HepG2 (cell line): Measurements from ENCODE around the gene PDGFD. TPM values are rescaled to one million over a fixed set of nuclear protein-coding genes. Genes with fewer than 3 reads are reported as not detected.

Source experiments
- ATAC-seq: fragments of 200-7000 bp; cut with Tn5 transposase; 3 replicates; pipeline ENCODE4 v1.9.1; 2020; ENCODE audit warnings: mild to moderate bottlenecking, moderate library complexity
- BruUV-seq: library from RNA; stranded (reverse); fragments of 400-500 nt; replicated peaks from 2 replicates; lab custom pipeline; 2021; lab: Mats Ljungman, UMichigan
- CTCF ChIA-PET: fragments of 300-600 bp; formaldehyde crosslinking; extraction: SDS; loops from one replicate; lab custom pipeline; 2021; ENCODE audit warnings: low total read pairs, inconsistent platforms, low intra/inter-chr PET ratio; lab: Yijun Ruan, JAX
- POLR2A ChIA-PET: fragments of 350-600 bp; sonication (Branson Sonifier 250); formaldehyde crosslinking; loops from one replicate; lab custom pipeline; 2020; ENCODE audit warnings: antibody characterized with exemption, inconsistent platforms; lab: Yijun Ruan, JAX
- DNase-seq: peaks from one replicate; pipeline ENCODE4 v3.0.0-alpha.2; 2015; ENCODE audit warnings: low spot score
- FAIRE-seq: peaks from 3 replicates; lab custom pipeline; 2011; peaks lifted over from hg19 to GRCh38; lab: Jason Lieb, UNC
- H2AFZ ChIP-seq: one replicate; pipeline ENCODE4 v1.6.1; 2011; ENCODE audit warnings: low read length, inconsistent platforms
- H3K27ac ChIP-seq: fragments of 300-600 bp; 3 replicates; pipeline ENCODE4 v1.8.0; 2011; ENCODE audit warnings: mixed run types, mild to moderate bottlenecking, mixed read lengths, low read length, inconsistent platforms; ENCODE audit not compliant: insufficient read depth; ENCODE audit errors: extremely low read length
- H3K27me3 ChIP-seq, 2 experiments: fragments of 200-600 bp in 1 of 2; 2 replicates in 1 of 2; 3 replicates in 1 of 2; pipeline versions ENCODE4 v1.6.0 to v1.8.0; 2011; ENCODE audit warnings: low read length in 2 of 2, mild to moderate bottlenecking in 2 of 2, moderate library complexity in 2 of 2, inconsistent platforms in 1 of 2; ENCODE audit not compliant: insufficient read depth in 2 of 2, control insufficient read depth in 1 of 2
- H3K36me3 ChIP-seq, 2 experiments: fragments of 200-600 bp in 1 of 2; replicated peaks in 1 of 2; 2 replicates in 1 of 2; 3 replicates in 1 of 2; pipeline versions ENCODE4 v1.5.1 to v1.8.0; 2011; ENCODE audit warnings: low read length in 2 of 2, inconsistent platforms in 1 of 2; ENCODE audit not compliant: insufficient read depth in 2 of 2, control insufficient read depth in 1 of 2
- H3K4me1 ChIP-seq: 2 replicates; pipeline ENCODE4 v1.5.1; 2012; ENCODE audit warnings: low read length, inconsistent platforms; ENCODE audit not compliant: insufficient read depth
- H3K4me2 ChIP-seq: 2 replicates; pipeline ENCODE4 v1.6.0; 2011; ENCODE audit warnings: low read depth, low read length, inconsistent platforms
- H3K4me3 ChIP-seq, 3 experiments: fragments of 200-600 bp in 1 of 3; sonication (generic), shearing (Covaris generic) in 1 of 3; replicated peaks in 1 of 3; 2 replicates each; pipeline ENCODE4 v1.5.1; 2011 to 2016; ENCODE audit warnings: low read length in 3 of 3, inconsistent platforms in 2 of 3, low read depth in 2 of 3, mild to moderate bottlenecking in 2 of 3, control low read depth in 1 of 3, mixed read lengths in 1 of 3; ENCODE audit not compliant: insufficient read depth in 1 of 3
- H3K79me2 ChIP-seq: one replicate; pipeline ENCODE4 v1.6.1; 2011; ENCODE audit warnings: low read length, inconsistent platforms; ENCODE audit not compliant: insufficient read depth
- H3K9ac ChIP-seq: 2 replicates; pipeline ENCODE4 v1.6.0; 2011; ENCODE audit warnings: mild to moderate bottlenecking, low read depth, low read length, inconsistent platforms; ENCODE audit not compliant: insufficient read depth
- H3K9me3 ChIP-seq: 2 replicates; pipeline ENCODE4 v1.5.1; 2012; ENCODE audit warnings: mild to moderate bottlenecking, low read length
- H4K20me1 ChIP-seq: 2 replicates; pipeline ENCODE4 v1.6.0; 2011; ENCODE audit warnings: inconsistent platforms, mild to moderate bottlenecking, low read length, moderate library complexity; ENCODE audit not compliant: insufficient read depth
- CEBPB ChIP-seq: IDR thresholded peaks from 2 replicates; pipeline ENCODE4 v1.6.1; 2011; ENCODE audit warnings: low read depth, low read length, improper control_type of control experiment, borderline replicate concordance
- ELF1 ChIP-seq: sonication (generic); formaldehyde crosslinking; IDR thresholded peaks from 2 replicates; pipeline ENCODE4 v1.4.0; 2020; ENCODE audit warnings: missing genetic modification reagents
- ZNF136 ChIP-seq: sonication (generic); formaldehyde crosslinking; IDR thresholded peaks from 2 replicates; pipeline ENCODE4 v1.8.1; 2022; ENCODE audit warnings: low read depth, mild to moderate bottlenecking, moderate library complexity, missing genetic modification reagents
- ZNF280D ChIP-seq: sonication (generic); formaldehyde crosslinking; IDR thresholded peaks from 2 replicates; pipeline ENCODE4 v1.5.1; 2020; ENCODE audit warnings: mild to moderate bottlenecking, missing genetic modification reagents
- ZNF615 ChIP-seq: sonication (generic); formaldehyde crosslinking; IDR thresholded peaks from 2 replicates; pipeline ENCODE4 v1.5.0; 2020; ENCODE audit warnings: mild to moderate bottlenecking, missing genetic modification reagents, borderline replicate concordance
- WGBS: methylation state at CpG from one replicate; pipeline ENCODE4 v1.1.6; 2017; ENCODE audit warnings: low lambda C conversion rate; 5-methylcytosine and 5-hydroxymethylcytosine counted together
- in situ Hi-C: cut with HindIII; loops from 2 replicates; pipeline ENCODE4 v1.10.0; 2017; ENCODE audit warnings: low pct_unique_long_range_greater_than_20kb; ENCODE audit not compliant: extremely low pct_ligation_motif_present
- intact Hi-C: fragments of 100-400 bp; cut with micrococcal nuclease; formaldehyde crosslinking; loops from one replicate; pipeline ENCODE4 v1.10.0; 2022; ENCODE audit not compliant: unreplicated experiment
- polyA plus RNA-seq, 8 experiments: library from polyadenylated mRNA; depleted of rRNA in 3 of 8; stranded (reverse) in 7 of 8; unstranded in 1 of 8; fragments of >200 nt; fragmentation: Illumina TruSeq in 4 of 8; extraction: Trizol in 4 of 8; gene quantifications; 2 replicates each; pipeline versions ENCODE4 v1.2.1 to v1.2.3, GENCODE V29; 2011 to 2016; ENCODE audit warnings: low read depth in 4 of 8, missing spikeins in 1 of 8, mixed read lengths in 1 of 8; ENCODE audit not compliant: insufficient read depth in 1 of 8
- total RNA-seq, 5 experiments: library from RNA; depleted of rRNA; stranded (reverse); fragments of >200 nt; fragmentation: Illumina TruSeq; extraction: Trizol; gene quantifications; 2 replicates each; pipeline ENCODE4 v1.2.3, GENCODE V29; 2016; ENCODE audit warnings: low read depth in 1 of 5

PDGFD gene
- total and polyA plus RNA-seq, 2 of the 13 experiments (the other 11 are each of a cell fraction or from before 2014, with no cell fraction given): 0.09 to 0.29 TPM

- Histone ChIP-seq H3K27me3 (no peaks in the 10 kb centered on the region; a peak in 1 of 5 replicates), H3K9me3 (peaks cover 7% of the 10 kb centered on the region; the same call in 1 of the 2 replicates), H3K4me1 (no peaks in the 10 kb centered on the region), H3K4me2 (no peak overlapping the region), H4K20me1 (no peaks in the 10 kb centered on the region), H3K36me3 (no peaks in the 10 kb centered on the region), H3K9ac (no peak overlapping the region), H2AFZ (no peak overlapping the region), H3K4me3 (no peak overlapping the region), H3K79me2 (no peaks in the 10 kb centered on the region), H3K27ac (no peak overlapping the region)
- ATAC-seq: no peak
- POLR2A ChIA-PET: no interaction called here
- BruUV-seq: no TSS peak
- no peak for DNase-seq
- intact Hi-C loops (no loop called here), in situ Hi-C loops (no loop called here)
- CTCF ChIA-PET: no interaction called here
- TF ChIP-seq ZNF280D (CRISPR knock-in tag): no peak
- peak; percentile 28; the same call in 1 of the 2 replicates for TF ChIP-seq CEBPB
- no peak for TF ChIP-seq ELF1 (CRISPR knock-in tag)
- FAIRE-seq: no peak
- 39% methylated on average over 3 of the region's 3 CpGs for WGBS
Measured at GRCh38 chr11:103872748-103873147, 291.2 kb downstream of the PDGFD start.

- no peaks in the 10 kb centered on the region; a peak in 1 of 5 replicates for H3K27me3 ChIP-seq
- no peaks in the 10 kb centered on the region for H3K79me2 ChIP-seq
- BruUV-seq: no TSS peak
- ATAC-seq: no peak
- ChIA-PET CTCF (no interaction called here), POLR2A (no interaction called here)
- intact Hi-C loops: no loop called here
- WGBS: 6% methylated on average over 6 of the region's 6 CpGs
- no peak overlapping the region for H3K9ac ChIP-seq
- H3K9me3 ChIP-seq: peaks cover 2% of the 10 kb centered on the region; the same call in 1 of the 2 replicates
- H3K4me1 ChIP-seq: no peaks in the 10 kb centered on the region
- H3K36me3 ChIP-seq: no peaks in the 10 kb centered on the region
- FAIRE-seq: no peak
- TF ChIP-seq ZNF136 (CRISPR knock-in tag): no peak
- TF ChIP-seq ZNF615: no peak
- TF ChIP-seq, all 625 proteins: peak for 0
- Histone ChIP-seq H2AFZ (no peak overlapping the region), H3K27ac (no peak overlapping the region), H4K20me1 (no peaks in the 10 kb centered on the region), H3K4me2 (no peak overlapping the region), H3K4me3 (no peak overlapping the region)
- no peak for DNase-seq
- in situ Hi-C loops: no loop called here
Measured at GRCh38 chr11:103871923-103872551, 291.9 kb downstream of the PDGFD start.
